IMR-90 (cell line): Measurements from ENCODE around the gene KPRP.

Source experiments
- BHLHE40 ChIP-seq: fragments of 150-350 bp; IDR thresholded peaks from 2 replicates; pipeline ENCODE4 v1.6.1; 2016; ENCODE audit warnings: mild to moderate bottlenecking, low read depth, low read length
- CEBPB ChIP-seq: IDR thresholded peaks from 2 replicates; pipeline ENCODE4 v1.6.1; 2012; ENCODE audit warnings: low read depth, low read length, improper control_type of control experiment
- CHD1 ChIP-seq: IDR thresholded peaks from 2 replicates; pipeline ENCODE4 v1.6.1; 2012; ENCODE audit warnings: low read depth, low read length, improper control_type of control experiment
- CTCF ChIP-seq: conservative IDR thresholded peaks from 2 replicates; pipeline ENCODE4 v1.5.1; 2012; ENCODE audit warnings: mild to moderate bottlenecking, low read depth, low read length, improper control_type of control experiment
- ELK1 ChIP-seq: fragments of 150-350 bp; IDR thresholded peaks from 2 replicates; pipeline ENCODE4 v1.6.1; 2016; ENCODE audit warnings: low read depth, mild to moderate bottlenecking, low read length, moderate library complexity, borderline replicate concordance
- MXI1 ChIP-seq: IDR thresholded peaks from 2 replicates; pipeline ENCODE4 v1.6.1; 2012; ENCODE audit warnings: low read depth, mild to moderate bottlenecking, low read length, moderate library complexity, borderline replicate concordance
- NFE2L2 ChIP-seq: fragments of 150-350 bp; IDR thresholded peaks from 2 replicates; pipeline ENCODE4 v1.6.1; 2016; ENCODE audit warnings: low read depth, mild to moderate bottlenecking, low read length
- POLR2A ChIP-seq: IDR thresholded peaks from 2 replicates; pipeline ENCODE4 v1.6.1; 2012; ENCODE audit warnings: mild to moderate bottlenecking, low read depth, low read length
- RCOR1 ChIP-seq: IDR thresholded peaks from 2 replicates; pipeline ENCODE4 v1.6.1; 2012; ENCODE audit warnings: mild to moderate bottlenecking, low read length, improper control_type of control experiment; ENCODE audit not compliant: insufficient replicate concordance
- RFX5 ChIP-seq: IDR thresholded peaks from 2 replicates; pipeline ENCODE4 v1.8.0; 2012; ENCODE audit warnings: low read depth, mild to moderate bottlenecking, low read length, moderate library complexity

- TF ChIP-seq POLR2A (no peak), CTCF (no peak), CEBPB (no peak), NFE2L2 (no peak), MXI1 (no peak), BHLHE40 (no peak), RCOR1 (no peak), ELK1 (no peak), RFX5 (no peak), CHD1 (no peak)
Measured at GRCh38 chr1:152761609-152762213, 3.9 kb downstream of the KPRP start.
